Neuronal stem cell (in vitro differentiated cells): ENCODE measurements around the gene EGLN3.

ENCODE experiments used
- DNase-seq: peaks from one replicate; pipeline ENCODE4 v3.0.0-alpha.2; 2013; ENCODE audit warnings: low spot score
- H2AFZ ChIP-seq: one replicate; pipeline ENCODE4 v1.6.1; 2013; ENCODE audit warnings: mild to moderate bottlenecking, low read length, inconsistent platforms
- H2AK5ac ChIP-seq: 2 replicates; pipeline ENCODE4 v1.6.1; 2013; ENCODE audit warnings: low read depth, mild to moderate bottlenecking, inconsistent platforms, low read length, moderate library complexity, mixed read lengths
- H2BK120ac ChIP-seq: 2 replicates; pipeline ENCODE4 v1.6.1; 2013; ENCODE audit warnings: low read depth, mild to moderate bottlenecking, inconsistent platforms, low read length, moderate library complexity, mixed read lengths
- H2BK12ac ChIP-seq: one replicate; pipeline ENCODE4 v1.6.1; 2013; ENCODE audit warnings: low read length, inconsistent platforms
- H2BK15ac ChIP-seq: 2 replicates; pipeline ENCODE4 v1.6.1; 2013; ENCODE audit warnings: mild to moderate bottlenecking, low read length, inconsistent platforms, mixed read lengths
- H2BK5ac ChIP-seq: one replicate; pipeline ENCODE4 v1.6.1; 2013; ENCODE audit warnings: inconsistent platforms, mild to moderate bottlenecking, low read length, moderate library complexity
- H3K14ac ChIP-seq: one replicate; pipeline ENCODE4 v1.6.1; 2013; ENCODE audit warnings: low read length, inconsistent platforms
- H3K18ac ChIP-seq: 2 replicates; pipeline ENCODE4 v1.6.1; 2013; ENCODE audit warnings: low read length, inconsistent platforms
- H3K23ac ChIP-seq: 2 replicates; pipeline ENCODE4 v1.6.1; 2013; ENCODE audit warnings: low read depth, mild to moderate bottlenecking, mixed read lengths, low read length, inconsistent platforms; ENCODE audit not compliant: poor library complexity
- H3K27ac ChIP-seq: replicated peaks from 3 replicates; pipeline ENCODE4 v1.5.1; 2013; ENCODE audit warnings: low read length, inconsistent platforms
- H3K27me3 ChIP-seq, 3 experiments: 2 replicates each; pipeline ENCODE4 v1.6.1; 2013; ENCODE audit warnings: low read length in 3 of 3, mild to moderate bottlenecking in 2 of 3, inconsistent platforms in 1 of 3, low read depth in 1 of 3, mixed read lengths in 1 of 3, moderate library complexity in 1 of 3; ENCODE audit not compliant: control insufficient read depth in 3 of 3, insufficient read depth in 3 of 3
- H3K36me3 ChIP-seq, 2 donors: replicated peaks in 1 of 2; 2 replicates each; pipeline ENCODE4 v1.6.1; 2013; ENCODE audit warnings: low read length in 2 of 2; ENCODE audit not compliant: control insufficient read depth in 2 of 2, insufficient read depth in 2 of 2
- H3K4ac ChIP-seq: 2 replicates; pipeline ENCODE4 v1.6.1; 2013; ENCODE audit warnings: inconsistent platforms, mild to moderate bottlenecking, low read length, moderate library complexity
- H3K4me1 ChIP-seq, 2 donors: 1 replicate in 1 of 2; 2 replicates in 1 of 2; pipeline ENCODE4 v1.6.1; 2013; ENCODE audit warnings: low read length in 2 of 2, low read depth in 1 of 2; ENCODE audit not compliant: control insufficient read depth in 2 of 2, insufficient read depth in 1 of 2
- H3K4me2 ChIP-seq: one replicate; pipeline ENCODE4 v1.6.1; 2013; ENCODE audit warnings: mild to moderate bottlenecking, low read length, inconsistent platforms; ENCODE audit not compliant: insufficient read depth, poor library complexity, severe bottlenecking
- H3K4me3 ChIP-seq, 2 donors: 2 replicates each; pipeline ENCODE4 v1.5.1; 2013; ENCODE audit warnings: low read length in 2 of 2, mild to moderate bottlenecking in 2 of 2, inconsistent platforms in 1 of 2, moderate library complexity in 1 of 2
- H3K79me1 ChIP-seq: one replicate; pipeline ENCODE4 v1.6.1; 2013; ENCODE audit warnings: low read depth, mild to moderate bottlenecking, inconsistent platforms, low read length, moderate library complexity
- H3K9ac ChIP-seq: one replicate; pipeline ENCODE4 v1.6.1; 2013; ENCODE audit warnings: mild to moderate bottlenecking, low read depth, low read length, inconsistent platforms; ENCODE audit not compliant: poor library complexity
- H3K9me3 ChIP-seq, 2 donors: replicated peaks in 1 of 2; 2 replicates each; pipeline versions ENCODE3 to v1.6.1; 2013; ENCODE audit warnings: low read length in 2 of 2, mild to moderate bottlenecking in 2 of 2, inconsistent platforms in 1 of 2, low read depth in 1 of 2, mixed read lengths in 1 of 2, moderate library complexity in 1 of 2; ENCODE audit not compliant: control insufficient read depth in 2 of 2, insufficient read depth in 1 of 2
- H4K8ac ChIP-seq: one replicate; pipeline ENCODE4 v1.6.1; 2013; ENCODE audit warnings: low read depth, mild to moderate bottlenecking, inconsistent platforms, low read length, moderate library complexity
- H4K91ac ChIP-seq: one replicate; pipeline ENCODE4 v1.6.1; 2013; ENCODE audit warnings: low read length, low read depth, mild to moderate bottlenecking, inconsistent platforms; ENCODE audit not compliant: poor library complexity
- WGBS, 2 donors: extraction: QIAGEN DNeasy Blood & Tissue Kit; methylation state at CpG; one replicate each; pipeline ENCODE4 v1.1.7; 2013; ENCODE audit warnings: missing lambda C conversion rate in 2 of 2, mixed read lengths in 1 of 2; ENCODE audit not compliant: insufficient read length in 2 of 2, insufficient replicate concordance in 1 of 2; ENCODE audit errors: extremely low coverage in 2 of 2; 5-methylcytosine and 5-hydroxymethylcytosine counted together

Gene EGLN3

DNA sequence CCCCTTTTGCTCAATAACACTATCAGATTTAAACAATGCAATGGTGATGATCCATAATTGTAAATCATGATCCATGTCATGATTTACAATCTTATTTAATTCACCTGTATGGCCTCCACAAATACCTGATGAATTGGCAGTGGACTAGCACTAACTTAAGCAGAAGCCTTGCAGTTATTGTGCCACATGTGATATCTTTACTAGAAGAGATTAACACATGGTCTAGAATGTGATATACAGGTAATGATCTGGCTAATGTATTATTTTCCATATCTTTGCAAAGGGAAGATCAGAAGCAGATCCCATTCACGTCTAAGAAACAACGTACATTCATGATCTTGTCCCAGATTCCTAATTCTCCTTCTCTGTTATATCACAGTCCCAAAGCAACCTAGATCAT is 66.0 kb downstream of the EGLN3 start:
- Histone ChIP-seq H3K4ac (no peak overlapping the region), H3K36me3 (no peaks in the 10 kb centered on the region), H3K27ac (no peak overlapping the region), H3K18ac (no peak overlapping the region), H3K23ac (no peak overlapping the region), H4K91ac (no peak overlapping the region), H2BK15ac (no peak overlapping the region), H3K9ac (no peak overlapping the region), H3K4me1 (no peaks in the 10 kb centered on the region), H2BK120ac (no peak overlapping the region), H3K4me3 (no peak overlapping the region), H3K4me2 (no peak overlapping the region), H3K9me3 (peaks cover 0 to 3% of the 10 kb centered on the region in 2 donors), H2BK12ac (no peak overlapping the region), H2AFZ (no peak overlapping the region), H3K79me1 (no peaks in the 10 kb centered on the region), H2BK5ac (no peak overlapping the region), H3K27me3 (no peaks in the 10 kb centered on the region), H4K8ac (no peak overlapping the region), H3K14ac (no peak overlapping the region), H2AK5ac (no peak overlapping the region)
- no peak for DNase-seq
- no CpG with 5 or more reads among the region's 2 CpGs for WGBS, 2 donors

DNA sequence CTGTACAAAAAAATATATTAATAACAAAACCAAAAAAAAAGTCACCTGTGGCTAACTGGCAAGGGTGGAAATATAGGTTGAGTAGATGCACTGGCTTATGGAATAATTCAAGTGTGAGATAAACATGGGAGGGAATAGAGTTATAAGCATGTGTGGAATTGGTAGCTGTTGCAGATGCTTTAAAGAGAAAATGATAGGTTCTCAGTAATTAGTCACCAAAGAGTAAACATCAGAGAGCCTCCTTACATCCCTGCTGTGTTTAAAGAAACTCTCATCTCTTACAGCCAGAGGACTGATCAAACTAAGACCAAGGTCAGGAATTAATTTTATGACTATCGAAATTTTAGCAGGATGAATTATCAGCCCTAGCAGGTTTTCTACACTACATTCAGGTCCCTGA is 70.5 kb downstream of the EGLN3 start:
- no peak overlapping the region for H3K27ac ChIP-seq
- no peak overlapping the region for H2BK12ac ChIP-seq
- no peaks in the 10 kb centered on the region for H3K79me1 ChIP-seq
- no peak overlapping the region for H2AFZ ChIP-seq
- H3K9me3 ChIP-seq, result peaks cover 3 to 5% of the 10 kb centered on the region in 2 donors
- no peak overlapping the region for H3K9ac ChIP-seq
- H3K14ac ChIP-seq, result no peak overlapping the region
- no peak overlapping the region for H3K4me3 ChIP-seq
- H3K4me1 ChIP-seq, result no peaks in the 10 kb centered on the region
- WGBS, 2 donors, result no CpG with 5 or more reads among the region's 1 CpG
- no peak overlapping the region for H3K23ac ChIP-seq
- no peak overlapping the region for H2BK5ac ChIP-seq
- DNase-seq, result no peak
- no peak overlapping the region for H2BK120ac ChIP-seq
- no peaks in the 10 kb centered on the region for H3K36me3 ChIP-seq
- H2AK5ac ChIP-seq, result no peak overlapping the region
- no peak overlapping the region for H4K8ac ChIP-seq
- H3K27me3 ChIP-seq, result no peaks in the 10 kb centered on the region
- H4K91ac ChIP-seq, result no peak overlapping the region
- no peak overlapping the region for H2BK15ac ChIP-seq
- no peak overlapping the region for H3K4ac ChIP-seq
- H3K18ac ChIP-seq, result no peak overlapping the region
- H3K4me2 ChIP-seq, result no peak overlapping the region

- Histone ChIP-seq H2BK5ac (no peak overlapping the region), H2AK5ac (no peak overlapping the region), H3K18ac (no peak overlapping the region), H2BK12ac (no peak overlapping the region), H3K27me3 (no peaks in the 10 kb centered on the region), H4K8ac (no peak overlapping the region), H3K4ac (no peak overlapping the region), H3K4me1 (no peaks in the 10 kb centered on the region), H3K4me2 (no peak overlapping the region), H3K14ac (no peak overlapping the region), H3K9ac (no peak overlapping the region), H3K9me3 (peaks cover 3 to 5% of the 10 kb centered on the region in 2 donors), H3K4me3 (no peak overlapping the region), H4K91ac (no peak overlapping the region), H3K27ac (no peak overlapping the region), H3K79me1 (no peaks in the 10 kb centered on the region), H3K36me3 (no peaks in the 10 kb centered on the region), H2BK15ac (no peak overlapping the region), H2BK120ac (no peak overlapping the region), H2AFZ (no peak overlapping the region), H3K23ac (no peak overlapping the region)
- WGBS, 2 donors, result no CpG with 5 or more reads among the region's 3 CpGs
- DNase-seq, result no peak
Observed at GRCh38 chr14:33879684-33880286, 71.1 kb downstream of the EGLN3 start.

DNA sequence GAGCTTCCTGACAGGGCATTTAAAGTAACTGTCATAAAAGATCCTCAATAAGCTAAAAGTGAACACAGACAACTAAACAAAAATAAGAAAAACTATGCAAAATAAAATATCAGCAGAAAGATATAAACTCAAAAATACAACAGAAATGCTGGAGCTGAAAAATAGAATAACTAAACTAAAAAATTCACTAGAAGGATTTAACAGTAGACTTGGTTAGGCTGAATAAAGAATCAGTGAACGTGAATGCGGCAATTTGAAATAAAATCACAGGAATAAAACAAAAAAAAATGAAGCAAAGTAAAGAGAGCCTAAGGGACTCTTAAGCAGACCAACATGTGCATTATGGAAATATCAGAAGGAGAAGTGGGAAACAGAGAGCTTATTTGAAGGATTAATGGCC is 74.6 kb downstream of the EGLN3 start:
- H3K4me3 ChIP-seq, result no peak overlapping the region
- H3K14ac ChIP-seq, result no peak overlapping the region
- H2AFZ ChIP-seq, result no peak overlapping the region
- no peak overlapping the region for H3K4me2 ChIP-seq
- H2BK12ac ChIP-seq, result no peak overlapping the region
- no peaks in the 10 kb centered on the region for H3K27me3 ChIP-seq
- no peak overlapping the region for H2BK120ac ChIP-seq
- H3K79me1 ChIP-seq, result no peaks in the 10 kb centered on the region
- no peak overlapping the region for H2BK15ac ChIP-seq
- H3K4me1 ChIP-seq, result no peaks in the 10 kb centered on the region
- no peak overlapping the region for H2AK5ac ChIP-seq
- H3K36me3 ChIP-seq, result no peaks in the 10 kb centered on the region
- H3K27ac ChIP-seq, result no peak overlapping the region
- no peak overlapping the region for H3K4ac ChIP-seq
- no peak overlapping the region for H4K91ac ChIP-seq
- WGBS, 2 donors, result no CpG with 5 or more reads among the region's 2 CpGs
- no peak overlapping the region for H4K8ac ChIP-seq
- H3K9me3 ChIP-seq, result peaks cover 3 to 5% of the 10 kb centered on the region in 2 donors
- no peak overlapping the region for H3K18ac ChIP-seq
- DNase-seq, result no peak
- H3K9ac ChIP-seq, result no peak overlapping the region
- no peak overlapping the region for H3K23ac ChIP-seq
- H2BK5ac ChIP-seq, result no peak overlapping the region
